Measurements from ENCODE around the gene RNF8. TPM values are rescaled to one million over a fixed set of nuclear protein-coding genes. Genes with fewer than 3 reads are reported as not detected.

RNF8 gene
- total and polyA plus RNA-seq, 9 of the 15 experiments (the other 6 are each of a cell fraction or from before 2014, with no cell fraction given), result 10.6 to 47.0 (median 37.5) TPM

DNA sequence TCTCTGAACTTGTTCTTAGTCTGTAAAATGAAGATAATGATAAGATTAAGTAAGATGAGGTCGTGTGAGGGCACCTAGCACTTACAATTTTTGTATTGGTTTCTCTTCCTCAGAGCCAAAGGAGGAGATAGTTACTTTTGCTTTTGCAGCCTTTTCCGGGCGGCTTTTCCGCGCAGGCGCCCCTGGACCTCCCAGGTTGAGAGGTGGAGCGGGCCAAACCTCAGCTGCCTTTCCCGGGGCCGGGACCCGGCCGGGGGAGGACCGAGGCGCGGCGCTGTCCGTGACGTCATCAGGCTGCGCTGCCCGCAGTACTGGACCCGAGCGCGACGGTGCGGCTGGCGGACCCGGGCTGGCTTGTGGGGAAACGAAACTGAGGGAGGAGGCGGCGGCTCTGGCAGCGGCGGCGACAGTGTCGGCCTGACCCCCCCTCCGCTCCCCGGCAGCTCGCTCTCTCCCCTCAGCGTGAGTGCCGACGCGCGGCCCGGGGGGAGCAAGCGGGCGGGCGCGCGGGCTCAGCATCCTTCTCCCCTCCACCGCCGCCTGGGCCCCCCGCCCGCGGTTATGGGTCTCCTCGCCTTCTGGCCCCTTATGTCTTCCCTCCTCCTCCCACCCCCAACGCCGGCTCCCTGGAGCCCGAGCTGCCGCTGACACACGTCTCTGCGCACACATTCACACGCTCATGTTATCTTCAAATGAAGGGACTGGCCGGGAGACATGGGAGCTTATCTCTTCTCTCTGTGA, 79.3 kb downstream of the RNF8 start, which contains the start of gene CMTR1 (continued):
- TF ChIP-seq, protein P1, sequence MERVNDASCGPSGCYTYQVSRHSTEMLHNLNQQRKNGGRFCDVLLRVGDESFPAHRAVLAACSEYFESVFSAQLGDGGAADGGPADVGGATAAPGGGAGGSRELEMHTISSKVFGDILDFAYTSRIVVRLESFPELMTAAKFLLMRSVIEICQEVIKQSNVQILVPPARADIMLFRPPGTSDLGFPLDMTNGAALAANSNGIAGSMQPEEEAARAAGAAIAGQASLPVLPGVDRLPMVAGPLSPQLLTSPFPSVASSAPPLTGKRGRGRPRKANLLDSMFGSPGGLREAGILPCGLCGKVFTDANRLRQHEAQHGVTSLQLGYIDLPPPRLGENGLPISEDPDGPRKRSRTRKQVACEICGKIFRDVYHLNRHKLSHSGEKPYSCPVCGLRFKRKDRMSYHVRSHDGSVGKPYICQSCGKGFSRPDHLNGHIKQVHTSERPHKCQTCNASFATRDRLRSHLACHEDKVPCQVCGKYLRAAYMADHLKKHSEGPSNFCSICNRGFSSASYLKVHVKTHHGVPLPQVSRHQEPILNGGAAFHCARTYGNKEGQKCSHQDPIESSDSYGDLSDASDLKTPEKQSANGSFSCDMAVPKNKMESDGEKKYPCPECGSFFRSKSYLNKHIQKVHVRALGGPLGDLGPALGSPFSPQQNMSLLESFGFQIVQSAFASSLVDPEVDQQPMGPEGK (CRISPR knock-in tag; IDR thresholded peaks at IDR 0.05; ENCODE audit: borderline replicate concordance), result no peak
- TF ChIP-seq, protein P2, sequence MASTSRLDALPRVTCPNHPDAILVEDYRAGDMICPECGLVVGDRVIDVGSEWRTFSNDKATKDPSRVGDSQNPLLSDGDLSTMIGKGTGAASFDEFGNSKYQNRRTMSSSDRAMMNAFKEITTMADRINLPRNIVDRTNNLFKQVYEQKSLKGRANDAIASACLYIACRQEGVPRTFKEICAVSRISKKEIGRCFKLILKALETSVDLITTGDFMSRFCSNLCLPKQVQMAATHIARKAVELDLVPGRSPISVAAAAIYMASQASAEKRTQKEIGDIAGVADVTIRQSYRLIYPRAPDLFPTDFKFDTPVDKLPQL (IDR thresholded peaks at IDR 0.05; ENCODE audit: extremely low read depth, insufficient read length), result no peak
- no peak for TF ChIP-seq TCF7L2 (IDR thresholded peaks at IDR 0.05; ENCODE audit: low read depth, low read length)
- TF ChIP-seq NR2C2 (CRISPR knock-in tag; IDR thresholded peaks at IDR 0.05), result peak; percentile 64; the same call in 1 of the 2 replicates
- peak; percentile 86 for TF ChIP-seq NR2C2 (tag; IDR thresholded peaks at IDR 0.05)
- no peak for TF ChIP-seq CEBPB (tag; IDR thresholded peaks at IDR 0.05)
- TF ChIP-seq EWSR1 (IDR thresholded peaks at IDR 0.05; ENCODE audit: borderline replicate concordance, low read depth, partially characterized antibody), result no peak
- peak; percentile 19; the same call in 1 of the 2 replicates for TF ChIP-seq LARP7 (IDR thresholded peaks at IDR 0.05)
- peak; percentile 93 for TF ChIP-seq JUND (IDR thresholded peaks at IDR 0.05; ENCODE audit: borderline replicate concordance, low read depth, low read length)
- TF ChIP-seq JUND (tag; IDR thresholded peaks at IDR 0.05; ENCODE audit: borderline replicate concordance, low read depth, low read length), result peak; percentile 59; the same call in 1 of the 3 replicates
- no peak for TF ChIP-seq TCFL5 (CRISPR knock-in tag; conservative IDR thresholded peaks at IDR 0.05)
- TF ChIP-seq, protein P3, sequence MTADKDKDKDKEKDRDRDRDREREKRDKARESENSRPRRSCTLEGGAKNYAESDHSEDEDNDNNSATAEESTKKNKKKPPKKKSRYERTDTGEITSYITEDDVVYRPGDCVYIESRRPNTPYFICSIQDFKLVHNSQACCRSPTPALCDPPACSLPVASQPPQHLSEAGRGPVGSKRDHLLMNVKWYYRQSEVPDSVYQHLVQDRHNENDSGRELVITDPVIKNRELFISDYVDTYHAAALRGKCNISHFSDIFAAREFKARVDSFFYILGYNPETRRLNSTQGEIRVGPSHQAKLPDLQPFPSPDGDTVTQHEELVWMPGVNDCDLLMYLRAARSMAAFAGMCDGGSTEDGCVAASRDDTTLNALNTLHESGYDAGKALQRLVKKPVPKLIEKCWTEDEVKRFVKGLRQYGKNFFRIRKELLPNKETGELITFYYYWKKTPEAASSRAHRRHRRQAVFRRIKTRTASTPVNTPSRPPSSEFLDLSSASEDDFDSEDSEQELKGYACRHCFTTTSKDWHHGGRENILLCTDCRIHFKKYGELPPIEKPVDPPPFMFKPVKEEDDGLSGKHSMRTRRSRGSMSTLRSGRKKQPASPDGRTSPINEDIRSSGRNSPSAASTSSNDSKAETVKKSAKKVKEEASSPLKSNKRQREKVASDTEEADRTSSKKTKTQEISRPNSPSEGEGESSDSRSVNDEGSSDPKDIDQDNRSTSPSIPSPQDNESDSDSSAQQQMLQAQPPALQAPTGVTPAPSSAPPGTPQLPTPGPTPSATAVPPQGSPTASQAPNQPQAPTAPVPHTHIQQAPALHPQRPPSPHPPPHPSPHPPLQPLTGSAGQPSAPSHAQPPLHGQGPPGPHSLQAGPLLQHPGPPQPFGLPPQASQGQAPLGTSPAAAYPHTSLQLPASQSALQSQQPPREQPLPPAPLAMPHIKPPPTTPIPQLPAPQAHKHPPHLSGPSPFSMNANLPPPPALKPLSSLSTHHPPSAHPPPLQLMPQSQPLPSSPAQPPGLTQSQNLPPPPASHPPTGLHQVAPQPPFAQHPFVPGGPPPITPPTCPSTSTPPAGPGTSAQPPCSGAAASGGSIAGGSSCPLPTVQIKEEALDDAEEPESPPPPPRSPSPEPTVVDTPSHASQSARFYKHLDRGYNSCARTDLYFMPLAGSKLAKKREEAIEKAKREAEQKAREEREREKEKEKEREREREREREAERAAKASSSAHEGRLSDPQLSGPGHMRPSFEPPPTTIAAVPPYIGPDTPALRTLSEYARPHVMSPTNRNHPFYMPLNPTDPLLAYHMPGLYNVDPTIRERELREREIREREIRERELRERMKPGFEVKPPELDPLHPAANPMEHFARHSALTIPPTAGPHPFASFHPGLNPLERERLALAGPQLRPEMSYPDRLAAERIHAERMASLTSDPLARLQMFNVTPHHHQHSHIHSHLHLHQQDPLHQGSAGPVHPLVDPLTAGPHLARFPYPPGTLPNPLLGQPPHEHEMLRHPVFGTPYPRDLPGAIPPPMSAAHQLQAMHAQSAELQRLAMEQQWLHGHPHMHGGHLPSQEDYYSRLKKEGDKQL (CRISPR knock-in tag; IDR thresholded peaks at IDR 0.05; ENCODE audit: borderline replicate concordance), result no peak
- TF ChIP-seq, protein P4, sequence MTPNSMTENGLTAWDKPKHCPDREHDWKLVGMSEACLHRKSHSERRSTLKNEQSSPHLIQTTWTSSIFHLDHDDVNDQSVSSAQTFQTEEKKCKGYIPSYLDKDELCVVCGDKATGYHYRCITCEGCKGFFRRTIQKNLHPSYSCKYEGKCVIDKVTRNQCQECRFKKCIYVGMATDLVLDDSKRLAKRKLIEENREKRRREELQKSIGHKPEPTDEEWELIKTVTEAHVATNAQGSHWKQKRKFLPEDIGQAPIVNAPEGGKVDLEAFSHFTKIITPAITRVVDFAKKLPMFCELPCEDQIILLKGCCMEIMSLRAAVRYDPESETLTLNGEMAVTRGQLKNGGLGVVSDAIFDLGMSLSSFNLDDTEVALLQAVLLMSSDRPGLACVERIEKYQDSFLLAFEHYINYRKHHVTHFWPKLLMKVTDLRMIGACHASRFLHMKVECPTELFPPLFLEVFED (CRISPR knock-in tag; conservative IDR thresholded peaks at IDR 0.05), result peak; percentile 86; the same call in 1 of the 2 replicates
- no peak for TF ChIP-seq ZC3H8 (IDR thresholded peaks at IDR 0.05)
- peak; percentile 92 for TF ChIP-seq PHF21A (IDR thresholded peaks at IDR 0.05; ENCODE audit: borderline replicate concordance, low read depth)
- no peak for TF ChIP-seq RBM34 (IDR thresholded peaks at IDR 0.05; ENCODE audit: borderline replicate concordance, insufficient read depth, low read length)
- TF ChIP-seq, protein P5, sequence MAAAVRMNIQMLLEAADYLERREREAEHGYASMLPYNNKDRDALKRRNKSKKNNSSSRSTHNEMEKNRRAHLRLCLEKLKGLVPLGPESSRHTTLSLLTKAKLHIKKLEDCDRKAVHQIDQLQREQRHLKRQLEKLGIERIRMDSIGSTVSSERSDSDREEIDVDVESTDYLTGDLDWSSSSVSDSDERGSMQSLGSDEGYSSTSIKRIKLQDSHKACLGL (CRISPR knock-in tag; IDR thresholded peaks at IDR 0.05; ENCODE audit: borderline replicate concordance, poor library complexity, severe bottlenecking), result no peak
